T-helper 1 cell treated with Interleukin-12 subunit alpha and Interleukin-12 subunit beta and Interleukin-4 antibody, amounts not matched to agents 30 μg/mL and 1 μg/mL, for 36 hours (primary cell): ENCODE data around the gene IL18R1.
"Not testable (repeated sequence)": the region's sequence is repeated elsewhere in the genome, so short reads cannot be mapped to it uniquely, and the experiment has no call there.

ENCODE experiments used
- H3K27ac Mint-ChIP-seq: one replicate; pipeline ENCODE4 v1.8.0; 2021; ENCODE audit warnings: mild to moderate bottlenecking, mixed read lengths
- H3K27me3 Mint-ChIP-seq: one replicate; pipeline ENCODE4 v1.8.0; 2021; ENCODE audit warnings: low read depth, mixed read lengths
- H3K36me3 Mint-ChIP-seq: one replicate; pipeline ENCODE4 v1.8.0; 2021; ENCODE audit warnings: low read depth, mixed read lengths
- H3K4me1 Mint-ChIP-seq: one replicate; pipeline ENCODE4 v1.8.0; 2021; ENCODE audit warnings: low read depth, mixed read lengths
- H3K4me3 Mint-ChIP-seq: one replicate; pipeline ENCODE4 v1.8.0; 2021; ENCODE audit warnings: mild to moderate bottlenecking, moderate library complexity, mixed read lengths
- H3K9me3 Mint-ChIP-seq: one replicate; pipeline ENCODE4 v1.8.0; 2021; ENCODE audit warnings: mixed read lengths

Gene IL18R1

DNA sequence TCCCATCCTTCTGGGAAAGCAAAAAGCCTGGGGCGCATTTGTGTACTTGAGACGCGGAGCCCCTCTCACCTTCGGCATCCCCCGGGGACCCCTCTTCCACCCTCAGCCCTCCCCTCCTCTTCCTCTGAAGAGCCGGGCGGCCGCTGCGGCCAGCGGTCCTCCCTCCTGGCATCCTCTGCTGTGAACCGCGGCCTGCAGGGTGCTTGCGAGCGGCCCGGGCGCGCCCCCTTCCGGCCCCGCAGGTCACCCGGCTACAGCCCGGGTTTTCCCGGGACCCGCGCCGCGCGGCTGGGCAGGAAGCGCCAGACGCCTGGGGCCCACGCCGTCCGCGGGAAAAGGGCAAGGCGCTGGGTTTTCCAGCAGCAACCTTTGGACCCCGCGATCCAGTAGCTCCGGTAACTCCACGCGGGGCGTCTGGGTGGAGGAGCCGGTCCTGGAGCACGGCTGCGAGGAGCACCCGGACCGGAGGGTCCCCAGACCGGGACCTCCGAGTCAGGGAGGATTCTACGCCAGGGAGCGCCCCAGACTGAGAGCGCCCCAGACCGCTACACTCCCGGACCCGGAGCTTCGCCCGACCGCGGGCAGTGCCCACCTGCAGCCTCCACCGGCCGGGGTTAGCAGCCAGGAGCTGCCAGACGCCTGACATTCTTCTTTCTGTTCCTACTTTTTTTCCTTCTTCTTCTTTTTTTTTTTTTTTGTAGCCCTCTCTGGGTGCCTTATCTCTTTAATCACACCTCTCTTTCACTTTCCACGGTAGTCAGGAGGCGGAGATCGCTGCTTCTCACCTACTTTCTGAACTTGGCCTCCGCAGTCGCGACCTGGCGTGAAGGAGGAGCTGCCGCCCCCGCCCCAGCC lies at the start of gene IL18R1:
Gene IL18R1 (plus strand): TSS at position 271 of the 855 bp plus-strand sequence. CDS start 6,865 bp downstream, outside the sequence.
- H3K9me3 Mint-ChIP-seq = no peaks in the 10 kb centered on the region
- H3K4me3 Mint-ChIP-seq = peak within 1 kb of the TSS; percentile 98
- peaks cover 28% of the 10 kb centered on the region for H3K36me3 Mint-ChIP-seq
- H3K4me1 Mint-ChIP-seq = peaks cover 39% of the 10 kb centered on the region
- peak within 1 kb of the TSS; percentile 95 for H3K27ac Mint-ChIP-seq
- no peaks in the 10 kb centered on the region for H3K27me3 Mint-ChIP-seq

DNA sequence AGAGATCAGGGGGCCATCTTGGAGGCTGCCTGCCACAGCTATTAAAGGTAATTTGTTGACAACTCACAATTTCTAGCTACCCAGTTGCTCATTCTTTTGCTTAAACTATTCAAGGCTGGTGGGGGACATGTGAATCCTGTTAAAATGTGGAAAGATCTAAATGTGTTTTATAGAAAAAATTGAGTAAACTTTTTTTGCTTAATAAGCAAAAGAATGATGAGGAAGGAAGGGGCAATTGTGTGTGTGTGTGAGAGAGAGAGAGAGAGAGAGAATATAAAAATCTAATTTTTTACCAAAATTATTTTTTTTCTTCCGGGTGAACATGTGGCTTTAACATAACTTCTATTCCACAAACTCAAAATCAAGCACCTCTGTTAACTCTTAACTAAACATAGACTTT lies 49.5 kb upstream of the IL18R1 start:
- H3K27me3 Mint-ChIP-seq = no peaks in the 10 kb centered on the region
- peaks cover 18% of the 10 kb centered on the region for H3K36me3 Mint-ChIP-seq
- no peak overlapping the region for H3K4me3 Mint-ChIP-seq
- H3K4me1 Mint-ChIP-seq = peaks cover 33% of the 10 kb centered on the region
- no peaks in the 10 kb centered on the region for H3K9me3 Mint-ChIP-seq
- H3K27ac Mint-ChIP-seq = no peak overlapping the region

DNA sequence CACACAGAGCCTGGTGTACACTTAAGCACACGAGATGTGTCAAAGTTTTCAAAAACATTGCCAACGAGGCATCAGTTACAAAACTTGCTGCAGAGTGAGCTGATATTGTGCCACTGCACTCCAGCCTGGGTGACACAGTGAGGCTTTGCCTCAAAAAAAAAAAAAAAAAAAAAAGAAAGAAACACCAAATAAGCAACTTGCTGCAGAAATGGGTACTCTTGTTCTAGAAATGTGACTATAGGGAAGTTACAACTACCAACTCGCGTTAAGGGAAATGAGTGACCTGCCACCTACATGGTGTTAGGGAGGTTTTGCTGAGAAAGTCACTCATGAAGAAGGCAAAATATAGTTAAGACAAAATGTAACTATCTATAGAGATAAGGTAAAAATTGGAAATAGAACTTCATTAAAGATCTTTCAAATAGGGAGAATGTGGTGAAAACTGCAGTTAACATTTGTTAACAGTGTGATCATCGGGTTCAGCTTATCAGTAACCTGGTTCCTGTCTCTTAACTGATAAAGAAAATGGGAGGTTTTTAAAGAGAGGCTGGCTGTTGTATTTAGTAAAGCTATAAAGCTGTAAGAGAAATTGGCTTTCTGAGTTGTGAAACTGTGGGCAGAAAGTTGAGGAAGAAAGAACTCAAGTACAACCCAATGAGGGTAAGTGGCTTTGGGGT lies 44.5 kb upstream of the IL18R1 start, which contains the start of gene IL1RL1:
Gene IL1RL1 (plus strand): TSS at position 600 of the 677 bp plus-strand sequence. CDS start 26,702 bp downstream, outside the sequence.
- H3K4me3 Mint-ChIP-seq = no peak within 1 kb of the TSS

DNA sequence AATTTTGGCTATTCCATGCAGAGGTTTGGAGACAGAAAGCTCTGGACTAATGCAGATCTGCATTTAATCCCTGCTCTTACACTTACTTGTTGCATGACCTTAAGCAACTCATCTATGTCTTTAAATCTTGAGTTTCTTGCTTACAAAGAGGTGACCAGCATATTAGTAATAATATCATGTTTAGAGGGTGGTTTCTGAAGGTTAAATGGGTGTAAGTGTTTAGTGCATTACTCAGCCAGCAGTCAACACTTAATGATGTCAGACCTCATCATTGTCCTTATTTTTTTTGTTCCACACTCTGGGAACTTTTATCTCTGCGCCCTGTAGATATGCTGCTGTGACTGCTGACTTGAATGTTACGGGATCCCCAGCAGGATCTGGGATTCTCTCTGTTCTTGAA lies 42.6 kb upstream of the IL18R1 start:
- H3K27ac Mint-ChIP-seq = no peak overlapping the region
- peaks cover 20% of the 10 kb centered on the region for H3K4me1 Mint-ChIP-seq
- no peak overlapping the region for H3K4me3 Mint-ChIP-seq
- peaks cover 12% of the 10 kb centered on the region for H3K36me3 Mint-ChIP-seq
- H3K27me3 Mint-ChIP-seq = no peaks in the 10 kb centered on the region
- no peaks in the 10 kb centered on the region for H3K9me3 Mint-ChIP-seq

More for the DNA sequence above, 44.5 kb upstream of the IL18R1 start, which contains the start of gene IL1RL1:
- H3K36me3 Mint-ChIP-seq = peaks cover 11% of the 10 kb centered on the region
- H3K27ac Mint-ChIP-seq = no peak within 1 kb of the TSS
- H3K27me3 Mint-ChIP-seq = no peaks in the 10 kb centered on the region
- H3K4me1 Mint-ChIP-seq = peaks cover 26% of the 10 kb centered on the region
- no peaks in the 10 kb centered on the region for H3K9me3 Mint-ChIP-seq

DNA sequence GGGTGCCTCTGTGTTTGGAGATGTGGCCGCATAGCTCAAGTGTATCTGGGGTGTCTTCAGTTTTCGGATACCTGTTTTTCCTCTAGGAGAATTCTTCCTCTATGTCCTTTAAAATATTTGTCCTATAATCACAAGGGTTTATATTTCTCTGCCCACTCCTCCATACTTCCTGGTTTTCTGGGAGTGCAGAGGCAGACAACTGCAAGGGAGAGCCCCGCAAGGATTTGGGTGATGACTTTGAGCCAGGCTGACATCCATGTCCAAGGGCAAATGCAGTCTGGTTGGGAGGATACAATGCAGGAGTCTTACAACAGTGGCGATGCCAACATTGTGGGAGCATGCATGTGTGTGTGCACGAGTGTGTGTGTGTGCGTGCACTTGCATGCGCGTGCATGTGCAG lies 42.1 kb upstream of the IL18R1 start:
- Mint-ChIP-seq H3K27ac (no peak overlapping the region), H3K4me1 (peaks cover 20% of the 10 kb centered on the region), H3K36me3 (peaks cover 12% of the 10 kb centered on the region), H3K9me3 (no peaks in the 10 kb centered on the region), H3K27me3 (no peaks in the 10 kb centered on the region), H3K4me3 (no peak overlapping the region)

- peaks cover 20% of the 10 kb centered on the region for H3K4me1 Mint-ChIP-seq
- no peaks in the 10 kb centered on the region for H3K9me3 Mint-ChIP-seq
- H3K36me3 Mint-ChIP-seq = peaks cover 12% of the 10 kb centered on the region
- H3K27ac Mint-ChIP-seq = no peak overlapping the region
- no peaks in the 10 kb centered on the region for H3K27me3 Mint-ChIP-seq
- H3K4me3 Mint-ChIP-seq = no peak overlapping the region
Measured at GRCh38 chr2:102313950-102314349, 41.6 kb upstream of the IL18R1 start.

- Mint-ChIP-seq H3K4me1 (peaks cover 20% of the 10 kb centered on the region), H3K27me3 (no peaks in the 10 kb centered on the region), H3K9me3 (no peaks in the 10 kb centered on the region), H3K4me3 (no peak overlapping the region), H3K36me3 (peaks cover 14% of the 10 kb centered on the region), H3K27ac (no peak overlapping the region)
Measured at GRCh38 chr2:102315921-102316320, 39.7 kb upstream of the IL18R1 start.

DNA sequence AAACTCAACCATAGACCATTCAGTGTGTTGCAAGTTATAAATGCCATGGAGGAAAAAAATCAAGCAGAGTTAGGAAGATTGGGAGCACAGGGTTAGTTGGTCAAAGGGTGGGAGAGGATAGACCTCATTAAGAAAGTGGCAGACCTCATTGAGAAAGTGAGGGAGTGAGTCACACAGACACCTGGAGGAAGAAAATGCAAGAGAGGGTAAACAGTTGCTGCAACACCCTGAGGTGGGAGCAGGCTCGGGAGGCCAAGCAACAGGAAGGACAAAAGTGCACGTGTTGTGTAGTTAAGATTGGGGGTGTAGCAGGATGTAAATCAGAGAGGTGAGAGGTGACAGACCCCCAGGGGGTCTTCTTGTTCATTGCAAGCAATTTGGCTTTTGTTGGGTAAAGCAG lies 37.9 kb upstream of the IL18R1 start:
- Mint-ChIP-seq H3K27ac (no peak overlapping the region), H3K9me3 (peaks cover 3% of the 10 kb centered on the region), H3K4me1 (peaks cover 17% of the 10 kb centered on the region), H3K4me3 (no peak overlapping the region), H3K36me3 (peaks cover 19% of the 10 kb centered on the region), H3K27me3 (no peaks in the 10 kb centered on the region)

DNA sequence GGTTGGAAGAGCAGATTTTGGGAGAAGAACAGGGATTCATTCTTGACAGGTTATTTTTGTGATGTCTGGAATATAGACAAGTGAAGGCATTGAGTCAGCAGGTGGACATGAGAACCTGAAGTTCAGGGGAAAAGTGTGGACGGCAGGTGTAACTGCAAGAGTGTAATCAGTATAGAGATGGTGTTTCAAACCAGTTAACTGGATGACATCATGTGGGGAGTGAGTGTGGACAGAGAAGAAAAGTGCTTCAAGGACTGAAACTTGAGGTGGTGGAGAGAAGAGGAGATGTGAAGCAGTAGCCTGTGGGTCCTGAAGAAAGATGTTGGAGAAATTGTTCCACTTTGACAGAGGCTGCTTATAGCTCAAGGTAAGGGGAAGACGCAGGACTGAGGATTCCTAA lies 37.2 kb upstream of the IL18R1 start:
- H3K4me1 Mint-ChIP-seq = peaks cover 16% of the 10 kb centered on the region

GRCh38 chr2:102321941-102322719 lies 33.5 kb upstream of the IL18R1 start:
- Mint-ChIP-seq H3K4me3 (no peak overlapping the region), H3K36me3 (peaks cover 20% of the 10 kb centered on the region), H3K27me3 (no peaks in the 10 kb centered on the region), H3K4me1 (peaks cover 3% of the 10 kb centered on the region), H3K9me3 (peaks cover 12% of the 10 kb centered on the region), H3K27ac (no peak overlapping the region)

More for the DNA sequence above, 37.2 kb upstream of the IL18R1 start:
- Mint-ChIP-seq H3K4me3 (no peak overlapping the region), H3K36me3 (peaks cover 21% of the 10 kb centered on the region), H3K9me3 (peaks cover 3% of the 10 kb centered on the region), H3K27me3 (no peaks in the 10 kb centered on the region), H3K27ac (no peak overlapping the region)

GRCh38 chr2:102324914-102325313 lies 30.7 kb upstream of the IL18R1 start:
- peaks cover 26% of the 10 kb centered on the region for H3K36me3 Mint-ChIP-seq
- not testable (repeated sequence) for H3K27ac Mint-ChIP-seq, H3K4me1 Mint-ChIP-seq, H3K4me3 Mint-ChIP-seq, H3K27me3 Mint-ChIP-seq
- H3K9me3 Mint-ChIP-seq = peaks cover 18% of the 10 kb centered on the region

GRCh38 chr2:102331311-102331980 lies 24.1 kb upstream of the IL18R1 start:
- H3K4me3 Mint-ChIP-seq = no peak overlapping the region
- peaks cover 29% of the 10 kb centered on the region for H3K36me3 Mint-ChIP-seq
- H3K9me3 Mint-ChIP-seq = peaks cover 21% of the 10 kb centered on the region
- peaks cover 8% of the 10 kb centered on the region for H3K27me3 Mint-ChIP-seq
- no peak overlapping the region for H3K27ac Mint-ChIP-seq
- H3K4me1 Mint-ChIP-seq = peaks cover 14% of the 10 kb centered on the region

DNA sequence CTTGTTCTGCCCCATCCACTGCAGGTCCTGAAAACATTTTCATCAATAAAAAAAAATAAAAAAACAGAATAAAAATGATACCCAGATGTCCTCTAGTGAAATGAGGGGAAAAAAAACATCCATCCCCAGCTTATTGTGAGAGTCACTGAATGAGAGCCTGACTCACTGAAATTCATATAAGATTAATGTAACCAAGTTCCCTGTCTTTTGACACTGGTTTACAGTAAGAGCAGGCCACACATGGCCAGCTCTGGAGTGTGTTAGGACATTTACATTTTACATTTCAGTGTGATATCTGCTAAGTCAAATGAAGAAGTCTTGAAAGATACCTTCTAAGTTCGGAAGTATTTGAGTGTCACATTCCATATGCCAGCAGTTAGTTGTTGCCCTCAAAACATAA lies 21.1 kb upstream of the IL18R1 start:
- Mint-ChIP-seq H3K9me3 (peaks cover 16% of the 10 kb centered on the region), H3K36me3 (peaks cover 22% of the 10 kb centered on the region), H3K27ac (no peak overlapping the region), H3K4me1 (peaks cover 18% of the 10 kb centered on the region), H3K27me3 (peaks cover 6% of the 10 kb centered on the region), H3K4me3 (no peak overlapping the region)

- H3K9me3 Mint-ChIP-seq = peaks cover 16% of the 10 kb centered on the region
- no peak overlapping the region for H3K27ac Mint-ChIP-seq
- H3K4me3 Mint-ChIP-seq = no peak overlapping the region
- peaks cover 4% of the 10 kb centered on the region for H3K27me3 Mint-ChIP-seq
- H3K4me1 Mint-ChIP-seq = peaks cover 18% of the 10 kb centered on the region
- peaks cover 26% of the 10 kb centered on the region for H3K36me3 Mint-ChIP-seq
Measured at GRCh38 chr2:102335871-102336366, 19.7 kb upstream of the IL18R1 start.
